Activated naive CD4-positive, alpha-beta T cell treated with anti-CD3 and anti-CD28 coated beads, Interleukin-2, amount 10 ng/mL, durations not matched to agents 7 days and 5 days (primary cell): ENCODE measurements around the gene GRAMD2A.

ENCODE experiments used
- CTCF ChIA-PET: fragments of 350-600 bp; sonication (Branson Sonifier 250); formaldehyde crosslinking; loops from one replicate; lab custom pipeline; 2021; ENCODE audit warnings: antibody characterized with exemption; lab: Charles Lee
- DNase-seq: peaks from one replicate; pipeline ENCODE4 v3.0.0-alpha.2; 2020
- H3K27ac Mint-ChIP-seq: one replicate; pipeline ENCODE4 v1.8.0; 2021; ENCODE audit warnings: mild to moderate bottlenecking, moderate library complexity, mixed read lengths
- H3K27me3 Mint-ChIP-seq: one replicate; pipeline ENCODE4 v1.8.0; 2021; ENCODE audit warnings: mild to moderate bottlenecking, mixed read lengths
- H3K36me3 Mint-ChIP-seq: one replicate; pipeline ENCODE4 v1.8.0; 2021; ENCODE audit warnings: mixed read lengths
- H3K4me1 Mint-ChIP-seq: one replicate; pipeline ENCODE4 v1.8.0; 2021; ENCODE audit warnings: mixed read lengths
- H3K4me3 Mint-ChIP-seq: one replicate; pipeline ENCODE4 v1.8.0; 2021; ENCODE audit warnings: mild to moderate bottlenecking, moderate library complexity, mixed read lengths
- H3K9me3 Mint-ChIP-seq: one replicate; pipeline ENCODE4 v1.8.0; 2021; ENCODE audit warnings: mixed read lengths

The GRAMD2A gene

DNA sequence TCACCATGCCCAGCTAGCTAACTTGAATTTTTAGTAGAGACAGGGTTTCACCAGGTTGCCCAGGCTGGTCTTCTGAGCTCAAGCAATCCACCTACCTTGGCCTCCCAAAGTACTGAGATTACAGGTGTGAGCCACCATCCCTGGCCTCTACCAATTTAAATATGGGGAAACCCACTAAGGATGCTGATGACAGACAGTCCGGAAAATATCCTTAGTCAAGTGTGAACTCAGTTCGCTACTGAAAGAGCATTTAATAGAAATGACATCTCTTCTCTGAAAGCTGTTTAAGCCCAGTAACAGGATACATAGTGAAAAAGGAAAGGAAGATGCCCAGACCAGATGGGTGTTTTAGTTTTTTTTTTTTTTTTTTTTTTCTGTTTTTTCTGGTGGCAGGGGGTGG lies 7.7 kb upstream of the GRAMD2A start:
- CTCF ChIA-PET, result interaction anchor here (1.3 to 1.4 kb wide), 2 partner anchors 10 to 21 kb away, joined by 3 read pairs; no protein-coding TSS in a partner anchor
- H3K36me3 Mint-ChIP-seq, result peaks cover 83% of the 10 kb centered on the region
- no peak overlapping the region for H3K27ac Mint-ChIP-seq
- peaks cover 9% of the 10 kb centered on the region for H3K4me1 Mint-ChIP-seq
- no peak overlapping the region for H3K4me3 Mint-ChIP-seq
- H3K9me3 Mint-ChIP-seq, result no peaks in the 10 kb centered on the region
- no peaks in the 10 kb centered on the region for H3K27me3 Mint-ChIP-seq
- no peak for DNase-seq

DNA sequence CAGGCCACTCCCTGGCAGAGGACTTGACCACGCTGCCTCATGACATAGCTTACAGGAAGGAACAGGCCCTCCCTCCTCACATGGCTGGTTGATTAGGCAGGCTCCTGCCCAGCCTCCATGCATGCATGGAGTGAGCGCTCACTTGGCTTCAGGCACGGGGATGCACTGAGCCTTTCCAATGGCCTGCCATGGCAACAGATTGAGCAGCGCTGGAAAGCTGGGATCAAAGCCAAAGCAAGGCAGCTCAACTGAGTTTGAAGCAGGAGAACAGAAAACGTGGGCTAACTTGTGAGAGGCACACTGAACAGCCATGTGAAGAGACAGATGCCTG lies 5.9 kb upstream of the GRAMD2A start:
- H3K36me3 Mint-ChIP-seq, result peaks cover 85% of the 10 kb centered on the region
- no peak for DNase-seq
- H3K9me3 Mint-ChIP-seq, result no peaks in the 10 kb centered on the region
- no peak overlapping the region for H3K27ac Mint-ChIP-seq
- peaks cover 17% of the 10 kb centered on the region for H3K4me1 Mint-ChIP-seq
- CTCF ChIA-PET, result no interaction called here
- no peak overlapping the region for H3K4me3 Mint-ChIP-seq
- H3K27me3 Mint-ChIP-seq, result peaks cover 9% of the 10 kb centered on the region

DNA sequence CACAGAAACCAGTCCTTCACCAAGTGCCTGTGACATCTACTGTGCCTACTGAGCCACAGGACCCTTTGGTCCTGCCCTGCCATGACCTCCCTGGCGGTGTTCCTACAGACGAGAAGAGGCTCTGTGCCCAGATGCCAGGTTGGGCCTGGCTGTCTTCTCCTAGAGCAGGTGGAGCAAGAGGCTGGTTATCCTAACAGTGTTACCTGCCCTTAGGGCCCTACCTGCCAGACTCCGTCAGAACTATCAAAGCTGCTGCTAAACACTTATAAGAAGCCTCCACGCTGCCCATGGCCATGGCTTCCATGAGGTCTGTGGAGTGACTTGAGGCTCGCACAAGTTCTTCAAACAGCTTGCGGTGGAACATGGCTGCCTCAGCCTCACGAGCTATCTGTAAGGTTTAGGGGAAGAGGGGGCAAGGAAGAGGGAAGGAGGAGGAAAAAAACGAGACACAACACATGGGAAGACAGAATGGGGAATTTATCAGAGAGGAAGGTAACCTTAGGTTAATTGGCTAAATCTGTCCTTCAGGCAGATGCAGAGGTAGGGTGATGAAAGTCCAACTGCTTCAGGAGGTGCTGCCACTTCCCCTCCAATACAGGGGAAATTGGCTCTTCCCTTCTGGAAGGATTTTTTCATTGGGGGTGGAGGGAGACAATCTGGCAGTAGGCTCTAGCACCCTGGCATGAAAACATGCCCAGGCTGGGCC lies 5.4 kb upstream of the GRAMD2A start:
- Mint-ChIP-seq H3K9me3 (no peaks in the 10 kb centered on the region), H3K36me3 (peaks cover 86% of the 10 kb centered on the region), H3K4me1 (peaks cover 21% of the 10 kb centered on the region), H3K4me3 (no peak overlapping the region), H3K27me3 (peaks cover 14% of the 10 kb centered on the region), H3K27ac (peak overlapping the region; percentile 76)
- DNase-seq, result no peak
- CTCF ChIA-PET, result no interaction called here

DNA sequence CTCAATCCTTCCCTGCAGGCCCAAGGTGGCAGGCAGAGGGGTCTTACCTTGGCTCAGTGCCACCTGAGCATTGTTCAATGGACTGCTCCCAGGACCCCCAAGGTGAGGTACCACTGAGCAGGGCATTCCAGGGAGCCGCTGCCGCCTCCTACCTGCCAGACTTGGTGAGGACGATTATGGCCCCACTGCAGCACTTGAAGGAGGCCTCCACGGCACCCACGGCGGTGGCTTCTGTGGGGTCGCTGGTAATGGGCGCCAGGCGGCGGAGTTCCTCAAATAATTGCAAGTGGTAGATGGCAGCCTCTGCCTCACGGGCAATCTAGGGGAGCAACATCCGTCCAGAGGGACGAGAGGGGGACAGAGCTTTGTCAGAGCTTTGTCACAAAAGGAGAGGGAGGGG lies 4.7 kb upstream of the GRAMD2A start:
- H3K4me3 Mint-ChIP-seq, result no peak overlapping the region

DNA sequence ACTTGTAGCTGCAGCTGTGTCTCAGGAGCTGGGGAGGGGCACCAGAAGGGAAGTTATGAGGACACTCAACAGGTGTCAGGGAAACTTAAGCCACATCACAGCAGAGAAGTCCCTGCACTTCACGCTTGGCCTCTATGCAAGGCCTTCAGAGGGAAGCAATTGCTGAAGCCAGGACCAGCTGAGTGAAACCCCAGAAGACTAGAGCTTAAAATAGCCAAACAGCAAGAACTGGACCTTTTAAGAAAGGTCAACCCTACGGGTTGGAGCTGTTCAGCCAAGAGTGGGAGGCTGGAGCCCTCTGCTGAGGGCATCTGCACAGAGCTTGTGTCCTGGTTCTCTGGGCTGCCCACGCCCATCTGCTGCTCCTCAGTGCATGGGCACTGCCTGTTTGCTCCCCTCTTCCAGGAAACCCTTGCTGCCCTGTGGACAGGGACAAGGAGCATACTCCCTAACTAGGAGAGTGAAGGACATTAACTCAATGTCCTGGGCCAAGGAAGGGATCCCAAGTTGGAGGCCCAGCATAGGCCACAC lies 3.9 kb upstream of the GRAMD2A start:
- Mint-ChIP-seq H3K4me3 (no peak overlapping the region), H3K4me1 (peaks cover 20% of the 10 kb centered on the region), H3K9me3 (no peaks in the 10 kb centered on the region), H3K36me3 (peaks cover 78% of the 10 kb centered on the region), H3K27ac (no peak overlapping the region), H3K27me3 (peaks cover 27% of the 10 kb centered on the region)
- CTCF ChIA-PET, result interaction anchor here (0.8 to 1.8 kb wide), 6 partner anchors 9 to 137 kb away, joined by 3 to 6 read pairs (median 4); no protein-coding TSS in a partner anchor
- no peak for DNase-seq

More for the DNA sequence above, 4.7 kb upstream of the GRAMD2A start:
- peaks cover 85% of the 10 kb centered on the region for H3K36me3 Mint-ChIP-seq
- no peak overlapping the region for H3K27ac Mint-ChIP-seq
- H3K27me3 Mint-ChIP-seq, result peaks cover 19% of the 10 kb centered on the region
- CTCF ChIA-PET, result no interaction called here
- no peaks in the 10 kb centered on the region for H3K9me3 Mint-ChIP-seq
- no peak for DNase-seq
- peaks cover 24% of the 10 kb centered on the region for H3K4me1 Mint-ChIP-seq

DNA sequence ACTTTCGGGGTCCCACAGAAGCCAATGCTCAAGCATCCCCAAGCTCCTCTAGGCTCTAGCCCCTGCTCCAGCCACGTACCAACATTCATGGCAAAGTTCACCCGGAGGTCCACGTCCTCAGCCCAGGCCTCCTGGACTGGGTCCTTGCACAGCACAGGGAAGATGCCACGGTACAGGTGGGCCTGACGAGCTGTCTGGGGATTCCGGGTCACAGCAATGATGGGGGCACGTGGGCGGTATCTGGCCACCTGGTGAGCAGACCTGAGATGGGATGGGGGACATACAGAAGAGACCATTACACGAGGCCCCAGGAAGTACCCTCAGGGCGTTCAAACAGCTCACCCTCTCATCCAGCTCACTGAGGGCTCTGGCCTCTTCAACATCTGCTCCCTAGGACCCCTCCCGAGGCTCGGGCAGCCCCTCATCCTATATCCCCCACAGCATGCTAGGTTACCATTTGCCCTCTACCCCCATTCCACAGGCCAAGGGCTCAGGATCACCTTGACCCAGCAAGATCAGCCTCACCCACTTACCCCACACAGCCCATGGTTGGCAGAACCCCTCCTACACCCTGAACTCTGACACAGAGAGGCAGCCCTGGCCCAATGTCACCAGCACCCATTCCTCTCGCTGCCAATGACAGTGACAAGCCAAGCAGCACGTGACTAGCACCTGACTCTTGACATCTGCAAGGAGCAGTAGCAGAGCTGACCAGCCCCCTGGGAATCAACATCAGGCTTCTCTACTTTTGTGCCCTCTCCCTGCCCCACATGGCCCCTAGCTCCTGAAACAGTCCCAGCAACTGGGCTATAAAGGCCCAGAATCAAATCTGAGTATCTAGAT lies 3.0 kb upstream of the GRAMD2A start:
- Mint-ChIP-seq H3K36me3 (peaks cover 70% of the 10 kb centered on the region), H3K4me1 (peaks cover 20% of the 10 kb centered on the region), H3K27me3 (peaks cover 36% of the 10 kb centered on the region), H3K4me3 (no peak overlapping the region), H3K27ac (peak overlapping the region; percentile 76), H3K9me3 (no peaks in the 10 kb centered on the region)
- CTCF ChIA-PET, result interaction anchor here (0.8 to 1.8 kb wide), 13 partner anchors 10 to 138 kb away, joined by 3 to 8 read pairs (median 4); no protein-coding TSS in a partner anchor
- DNase-seq, result no peak

DNA sequence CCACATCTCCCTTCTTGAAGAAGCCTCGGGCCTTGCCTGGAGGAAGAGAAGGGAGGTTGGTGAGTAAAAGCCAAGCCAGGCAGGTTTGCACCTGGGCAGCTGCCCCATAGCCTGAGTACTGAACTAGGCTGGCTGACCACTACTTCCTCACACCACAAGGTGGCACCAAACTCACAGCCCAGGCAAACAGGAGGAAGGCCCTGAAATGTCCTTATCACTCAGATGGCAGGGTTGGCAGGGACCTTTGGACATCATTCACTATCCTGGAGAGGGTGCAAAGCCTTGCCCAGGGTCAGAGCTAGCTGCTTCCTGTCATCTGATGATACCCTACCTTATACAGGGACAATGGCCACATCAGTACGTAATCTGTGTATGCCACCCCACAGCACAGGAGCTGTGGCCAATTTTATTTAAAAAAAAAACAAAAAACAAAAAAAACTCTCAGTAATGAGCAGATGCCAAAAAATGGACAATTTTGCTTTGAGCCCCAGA lies 2.2 kb upstream of the GRAMD2A start:
- Mint-ChIP-seq H3K36me3 (peaks cover 62% of the 10 kb centered on the region), H3K9me3 (no peaks in the 10 kb centered on the region), H3K27me3 (peaks cover 44% of the 10 kb centered on the region), H3K27ac (peak overlapping the region; percentile 33), H3K4me1 (peaks cover 20% of the 10 kb centered on the region), H3K4me3 (no peak overlapping the region)
- CTCF ChIA-PET, result interaction anchor here (0.8 to 1.8 kb wide), 11 partner anchors 11 to 138 kb away, joined by 3 to 8 read pairs (median 4); no protein-coding TSS in a partner anchor
- peak; percentile 82 for DNase-seq

DNA sequence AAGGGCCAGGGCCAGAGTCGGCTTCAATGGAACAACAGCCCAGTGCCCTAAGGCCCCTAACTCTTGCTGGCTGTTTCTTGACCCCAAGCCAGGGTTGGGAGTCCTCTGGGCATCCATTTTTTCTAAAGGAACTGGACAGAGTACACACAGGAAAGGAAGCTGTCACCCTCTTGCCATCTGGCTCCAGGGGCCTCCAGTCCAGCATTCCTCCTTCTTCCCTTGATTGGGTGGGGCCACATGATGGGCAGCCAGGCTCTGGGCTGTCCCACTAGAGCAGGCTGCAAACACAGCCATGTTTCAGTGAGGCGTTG lies 1.6 kb upstream of the GRAMD2A start:
- Mint-ChIP-seq H3K4me3 (no peak overlapping the region), H3K4me1 (peaks cover 20% of the 10 kb centered on the region), H3K27me3 (peaks cover 47% of the 10 kb centered on the region), H3K9me3 (no peaks in the 10 kb centered on the region), H3K36me3 (peaks cover 56% of the 10 kb centered on the region), H3K27ac (no peak overlapping the region)
- no peak for DNase-seq
- CTCF ChIA-PET, result interaction anchor here (1.0 to 1.8 kb wide), 7 partner anchors 26 to 115 kb away, joined by 3 to 8 read pairs (median 4); no protein-coding TSS in a partner anchor

DNA sequence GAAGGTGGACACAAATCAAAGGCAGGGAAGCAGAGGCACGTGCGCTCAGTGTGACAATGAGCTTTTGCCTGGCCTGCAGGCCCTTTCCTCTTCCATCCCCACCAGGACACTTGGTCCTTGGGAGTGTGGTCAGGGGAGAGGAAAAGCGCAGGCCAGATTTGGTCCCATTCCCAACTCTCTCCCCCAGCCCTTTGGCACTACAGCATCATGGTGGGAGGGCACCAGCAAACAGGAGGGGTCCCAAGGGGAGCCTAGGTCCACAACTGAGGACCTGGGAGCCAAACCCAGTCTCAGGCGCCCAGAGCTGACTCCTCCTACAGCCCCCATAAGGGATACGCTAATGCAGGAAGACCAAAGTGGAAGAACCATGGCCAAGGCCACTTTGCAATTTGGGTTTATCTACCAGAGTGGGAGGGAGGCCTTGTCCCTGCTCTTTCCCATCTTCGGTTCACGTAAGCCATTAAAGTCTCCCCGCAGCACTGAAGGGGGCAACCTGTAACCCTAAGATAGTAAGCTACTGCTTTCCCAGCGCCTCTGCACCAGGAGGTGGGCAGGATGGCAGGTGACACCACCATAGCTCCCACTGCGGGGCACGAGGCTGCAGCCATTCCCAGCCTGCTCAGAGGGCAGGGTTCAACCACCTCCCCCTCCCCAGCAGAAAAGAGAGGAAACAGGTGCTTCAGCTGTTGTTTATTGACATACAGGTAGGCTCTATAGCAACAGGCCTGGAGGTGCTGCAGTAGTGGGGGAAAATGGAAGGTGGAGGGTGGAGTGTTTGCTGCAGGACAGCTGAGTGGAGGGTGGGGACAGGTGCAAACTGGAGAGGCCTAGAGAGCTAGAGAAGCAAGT lies 993 bp upstream of the GRAMD2A start:
- no peaks in the 10 kb centered on the region for H3K9me3 Mint-ChIP-seq
- no peak for DNase-seq
- H3K4me3 Mint-ChIP-seq, result peak overlapping the region; percentile 49
- CTCF ChIA-PET, result interaction anchor here (0.9 to 1.8 kb wide), 5 partner anchors 44 to 116 kb away, joined by 3 to 5 read pairs (median 3); no protein-coding TSS in a partner anchor
- H3K4me1 Mint-ChIP-seq, result peaks cover 20% of the 10 kb centered on the region
- no peak overlapping the region for H3K27ac Mint-ChIP-seq
- peaks cover 52% of the 10 kb centered on the region for H3K36me3 Mint-ChIP-seq
- H3K27me3 Mint-ChIP-seq, result peaks cover 53% of the 10 kb centered on the region

DNA sequence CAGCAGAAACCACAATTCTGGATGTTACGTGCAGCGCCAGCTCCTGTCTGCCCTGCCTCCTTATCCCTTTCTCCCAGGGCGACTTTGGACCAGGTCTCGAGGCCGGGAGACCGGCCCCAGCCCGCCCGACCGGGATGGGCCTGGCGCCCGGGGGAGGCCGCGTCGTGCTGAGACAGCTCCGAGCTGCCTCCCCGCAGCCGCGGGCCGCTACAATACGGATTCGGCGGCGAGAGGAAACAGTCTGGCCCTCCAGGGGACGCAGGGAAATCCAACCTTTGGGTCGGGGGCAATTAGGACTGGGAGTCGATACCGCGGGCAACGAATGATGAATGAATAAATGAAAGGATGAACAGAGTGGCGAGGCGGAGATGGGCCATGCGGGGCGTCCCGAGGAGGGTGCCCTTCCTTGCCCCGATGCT lies 537 bp downstream of the GRAMD2A start:
- Mint-ChIP-seq H3K4me3 (no peak overlapping the region), H3K9me3 (no peaks in the 10 kb centered on the region), H3K36me3 (peaks cover 38% of the 10 kb centered on the region), H3K4me1 (peaks cover 20% of the 10 kb centered on the region), H3K27me3 (peaks cover 55% of the 10 kb centered on the region), H3K27ac (no peak overlapping the region)
- DNase-seq, result no peak
- CTCF ChIA-PET, result no interaction called here

DNA sequence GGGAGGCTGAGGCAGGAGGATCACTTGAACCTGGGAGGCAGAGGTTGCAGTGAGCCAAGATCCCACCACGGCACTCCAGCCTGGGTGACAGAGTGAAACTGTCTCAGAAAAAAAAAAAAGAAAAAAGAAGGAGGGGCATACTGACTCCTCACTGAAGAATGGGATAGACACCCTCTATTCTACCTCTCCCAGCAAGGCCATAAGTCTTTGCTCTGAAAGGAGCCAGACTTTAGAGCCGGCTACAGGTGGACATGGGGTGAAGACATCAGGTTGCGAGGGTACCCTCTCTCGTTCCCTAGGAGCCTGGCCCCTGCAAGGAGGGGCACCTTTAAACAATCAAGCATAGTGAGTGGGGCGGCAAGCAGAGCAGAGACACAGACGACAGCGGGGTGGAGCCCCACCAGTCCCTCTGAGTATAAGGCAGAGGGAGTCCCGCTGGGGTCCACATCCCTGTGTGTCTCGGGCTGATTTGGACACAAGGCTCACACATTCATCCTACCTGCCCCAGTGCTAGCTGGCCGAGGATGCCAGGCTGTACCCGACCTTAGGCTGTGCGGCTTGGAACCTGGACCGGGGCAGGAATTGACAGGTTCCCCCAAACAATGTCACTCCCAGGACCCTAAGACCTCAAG lies 1.1 kb downstream of the GRAMD2A start:
- Mint-ChIP-seq H3K4me3 (no peak overlapping the region), H3K27ac (peak overlapping the region; percentile 14), H3K4me1 (peaks cover 20% of the 10 kb centered on the region), H3K9me3 (no peaks in the 10 kb centered on the region), H3K27me3 (peaks cover 55% of the 10 kb centered on the region), H3K36me3 (peaks cover 35% of the 10 kb centered on the region)
- no peak for DNase-seq
- CTCF ChIA-PET, result no interaction called here

DNA sequence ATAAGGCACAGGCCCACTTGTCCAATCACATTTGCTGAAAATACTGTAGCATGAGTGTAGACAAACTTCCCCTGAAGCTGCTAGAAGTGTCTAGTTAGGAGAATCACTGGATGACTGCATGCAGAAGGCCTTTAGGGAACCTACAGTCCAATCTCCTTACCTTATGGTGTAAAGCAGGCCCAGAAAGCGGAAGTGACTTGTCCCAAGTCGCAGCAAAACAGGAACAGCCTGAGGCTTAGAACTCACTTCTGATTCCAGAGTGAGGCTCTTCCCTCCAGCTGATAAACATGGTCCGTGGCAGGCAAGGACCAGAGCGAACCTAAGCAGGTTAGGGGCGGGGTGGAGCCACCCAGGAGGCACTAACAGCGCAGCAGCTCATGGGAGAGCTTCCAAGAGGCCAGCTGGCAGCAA lies 2.5 kb downstream of the GRAMD2A start:
- CTCF ChIA-PET, result no interaction called here
- H3K27me3 Mint-ChIP-seq, result peaks cover 61% of the 10 kb centered on the region
- no peak overlapping the region for H3K4me3 Mint-ChIP-seq
- peaks cover 15% of the 10 kb centered on the region for H3K4me1 Mint-ChIP-seq
- DNase-seq, result no peak
- no peak overlapping the region for H3K27ac Mint-ChIP-seq
- H3K36me3 Mint-ChIP-seq, result peaks cover 23% of the 10 kb centered on the region
- H3K9me3 Mint-ChIP-seq, result no peaks in the 10 kb centered on the region

DNA sequence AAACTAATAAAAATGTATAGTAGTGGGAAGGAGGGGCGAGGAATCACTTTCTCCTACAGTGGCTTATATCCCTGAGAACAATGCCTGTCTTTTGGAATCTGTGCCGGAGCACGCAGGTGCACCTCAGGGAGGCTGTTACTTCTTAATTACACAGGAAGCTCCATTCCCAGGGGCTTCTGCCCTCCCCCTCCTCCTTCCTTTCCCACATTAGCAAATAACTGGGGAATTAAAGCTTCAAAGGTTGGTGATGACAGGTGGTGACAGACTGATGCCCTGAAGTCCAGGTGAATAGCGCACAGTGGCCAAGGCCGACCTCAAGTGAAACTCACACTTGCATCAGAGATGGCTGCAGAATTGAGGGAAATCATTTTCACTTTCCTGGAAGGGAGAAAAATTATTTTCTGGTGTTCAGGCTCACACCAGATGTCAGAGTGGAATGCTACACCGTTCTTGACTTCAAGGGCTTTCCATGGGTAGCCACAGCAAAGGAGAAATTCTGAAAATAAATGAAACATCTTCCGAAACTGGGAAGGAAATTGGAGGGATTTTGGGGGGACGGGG lies 3.7 kb downstream of the GRAMD2A start:
- Mint-ChIP-seq H3K4me3 (no peak overlapping the region), H3K36me3 (peaks cover 12% of the 10 kb centered on the region), H3K27ac (no peak overlapping the region), H3K9me3 (no peaks in the 10 kb centered on the region), H3K27me3 (peaks cover 59% of the 10 kb centered on the region), H3K4me1 (peaks cover 11% of the 10 kb centered on the region)
- CTCF ChIA-PET, result no interaction called here
- DNase-seq, result no peak
